Measurements from ENCODE around the gene LRRN4CL.
A peak's percentile ranks its signal among the peaks of the same experiment; 100 is the strongest.

Gene LRRN4CL

GRCh38 chr11:62709247-62710000 is 20.1 kb upstream of the LRRN4CL start:
- Histone ChIP-seq H3K36me3 (replicated peaks in 1 of 2; ENCODE audit: control insufficient read depth in 2 of 2, insufficient read depth in 2 of 2, low read length in 2 of 2) (peaks cover 25 to 67% of the 10 kb centered on the region in 2 donors), H4K8ac (ENCODE audit: low read depth, low read length) (peak overlapping the region; percentile 54)
- no CpG with 5 or more reads among the region's 47 CpGs for WGBS, 2 donors (ENCODE audit: extremely low coverage in 2 of 2, insufficient read length in 2 of 2, insufficient replicate concordance in 1 of 2)

GRCh38 chr11:62708793-62709192 is 19.5 kb upstream of the LRRN4CL start:
- no CpG with 5 or more reads among the region's 7 CpGs for WGBS, 2 donors (ENCODE audit: extremely low coverage in 2 of 2, insufficient read length in 2 of 2, insufficient replicate concordance in 1 of 2)
- Histone ChIP-seq H2BK5ac (ENCODE audit: low read length) (peak overlapping the region; percentile 85), H3K18ac (ENCODE audit: low read length) (no peak overlapping the region), H4K91ac (ENCODE audit: low read depth, low read length, poor library complexity) (no peak overlapping the region), H3K79me1 (ENCODE audit: low read depth, low read length) (no peaks in the 10 kb centered on the region), H2BK15ac (ENCODE audit: low read length) (no peak overlapping the region), H3K27me3 (ENCODE audit: control insufficient read depth in 3 of 3, insufficient read depth in 3 of 3, low read depth in 1 of 3, low read length in 3 of 3) (no peaks in the 10 kb centered on the region), H3K36me3 (replicated peaks in 1 of 2; ENCODE audit: control insufficient read depth in 2 of 2, insufficient read depth in 2 of 2, low read length in 2 of 2) (peaks cover 20 to 61% of the 10 kb centered on the region in 2 donors), H2BK12ac (ENCODE audit: low read length) (no peak overlapping the region), H3K27ac (replicated peaks; ENCODE audit: low read length) (peak overlapping the region; percentile 62), H3K23ac (ENCODE audit: low read depth, low read length, poor library complexity) (no peak overlapping the region), H2AFZ (ENCODE audit: low read length) (no peak overlapping the region), H3K4ac (ENCODE audit: low read length) (no peak overlapping the region), H3K9me3 (replicated peaks in 1 of 2; ENCODE audit: control insufficient read depth in 2 of 2, insufficient read depth in 1 of 2, low read depth in 1 of 2, low read length in 2 of 2) (no peaks in the 10 kb centered on the region), H3K9ac (ENCODE audit: low read depth, low read length, poor library complexity) (peak overlapping the region; percentile 74), H3K4me2 (ENCODE audit: insufficient read depth, low read length, poor library complexity, severe bottlenecking) (peak overlapping the region; percentile 60), H3K4me3 (ENCODE audit: low read length in 2 of 2) (peak overlapping the region in 1 of 2 donors; percentile 77), H2AK5ac (ENCODE audit: low read depth, low read length) (peak overlapping the region; percentile 36), H4K8ac (ENCODE audit: low read depth, low read length) (no peak overlapping the region), H3K4me1 (ENCODE audit: control insufficient read depth in 2 of 2, insufficient read depth in 1 of 2, low read depth in 1 of 2, low read length in 2 of 2) (peaks cover 23 to 31% of the 10 kb centered on the region in 2 donors), H2BK120ac (ENCODE audit: low read depth, low read length) (peak overlapping the region; percentile 2), H3K14ac (ENCODE audit: low read length) (no peak overlapping the region)
- no peak for DNase-seq (ENCODE audit: low spot score)

More at GRCh38 chr11:62709247-62710000, 20.1 kb upstream of the LRRN4CL start:
- peaks cover 23 to 31% of the 10 kb centered on the region in 2 donors for H3K4me1 ChIP-seq (ENCODE audit: control insufficient read depth in 2 of 2, insufficient read depth in 1 of 2, low read depth in 1 of 2, low read length in 2 of 2)
- peak overlapping the region; percentile 84 for H3K18ac ChIP-seq (ENCODE audit: low read length)
- H2BK5ac ChIP-seq (ENCODE audit: low read length) = no peak overlapping the region
- H2BK12ac ChIP-seq (ENCODE audit: low read length) = no peak overlapping the region
- H3K4me3 ChIP-seq (ENCODE audit: low read length in 2 of 2) = peak overlapping the region; percentile 29 to 77
- H4K91ac ChIP-seq (ENCODE audit: low read depth, low read length, poor library complexity) = peak overlapping the region; percentile 30
- H3K9me3 ChIP-seq (replicated peaks in 1 of 2; ENCODE audit: control insufficient read depth in 2 of 2, insufficient read depth in 1 of 2, low read depth in 1 of 2, low read length in 2 of 2) = no peaks in the 10 kb centered on the region
- H3K14ac ChIP-seq (ENCODE audit: low read length) = no peak overlapping the region
- H2AFZ ChIP-seq (ENCODE audit: low read length) = peak overlapping the region; percentile 81
- H3K23ac ChIP-seq (ENCODE audit: low read depth, low read length, poor library complexity) = no peak overlapping the region
- H2BK120ac ChIP-seq (ENCODE audit: low read depth, low read length) = no peak overlapping the region
- H2BK15ac ChIP-seq (ENCODE audit: low read length) = no peak overlapping the region
- H3K27me3 ChIP-seq (ENCODE audit: control insufficient read depth in 3 of 3, insufficient read depth in 3 of 3, low read depth in 1 of 3, low read length in 3 of 3) = no peaks in the 10 kb centered on the region
- H3K79me1 ChIP-seq (ENCODE audit: low read depth, low read length) = no peaks in the 10 kb centered on the region
- no peak overlapping the region for H3K9ac ChIP-seq (ENCODE audit: low read depth, low read length, poor library complexity)
- no peak overlapping the region for H3K4ac ChIP-seq (ENCODE audit: low read length)
- no peak overlapping the region for H2AK5ac ChIP-seq (ENCODE audit: low read depth, low read length)
- H3K4me2 ChIP-seq (ENCODE audit: insufficient read depth, low read length, poor library complexity, severe bottlenecking) = peak overlapping the region; percentile 64
- H3K27ac ChIP-seq (replicated peaks; ENCODE audit: low read length) = peak overlapping the region; percentile 85
- DNase-seq (ENCODE audit: low spot score) = peak; percentile 95

GRCh38 chr11:62708392-62708791 is 19.1 kb upstream of the LRRN4CL start:
- Histone ChIP-seq H3K4ac (ENCODE audit: low read length) (no peak overlapping the region), H4K8ac (ENCODE audit: low read depth, low read length) (no peak overlapping the region), H3K4me1 (ENCODE audit: control insufficient read depth in 2 of 2, insufficient read depth in 1 of 2, low read depth in 1 of 2, low read length in 2 of 2) (peaks cover 23 to 31% of the 10 kb centered on the region in 2 donors), H3K18ac (ENCODE audit: low read length) (no peak overlapping the region), H3K23ac (ENCODE audit: low read depth, low read length, poor library complexity) (no peak overlapping the region), H3K4me3 (ENCODE audit: low read length in 2 of 2) (no peak overlapping the region), H2BK5ac (ENCODE audit: low read length) (peak overlapping the region; percentile 85), H2BK120ac (ENCODE audit: low read depth, low read length) (peak overlapping the region; percentile 2), H3K9me3 (replicated peaks in 1 of 2; ENCODE audit: control insufficient read depth in 2 of 2, insufficient read depth in 1 of 2, low read depth in 1 of 2, low read length in 2 of 2) (no peaks in the 10 kb centered on the region), H3K36me3 (replicated peaks in 1 of 2; ENCODE audit: control insufficient read depth in 2 of 2, insufficient read depth in 2 of 2, low read length in 2 of 2) (peaks cover 16 to 60% of the 10 kb centered on the region in 2 donors), H3K27ac (replicated peaks; ENCODE audit: low read length) (no peak overlapping the region), H3K9ac (ENCODE audit: low read depth, low read length, poor library complexity) (no peak overlapping the region), H2BK15ac (ENCODE audit: low read length) (peak overlapping the region; percentile 20), H2BK12ac (ENCODE audit: low read length) (peak overlapping the region; percentile 26), H3K4me2 (ENCODE audit: insufficient read depth, low read length, poor library complexity, severe bottlenecking) (peak overlapping the region; percentile 60), H3K27me3 (ENCODE audit: control insufficient read depth in 3 of 3, insufficient read depth in 3 of 3, low read depth in 1 of 3, low read length in 3 of 3) (no peaks in the 10 kb centered on the region), H3K79me1 (ENCODE audit: low read depth, low read length) (no peaks in the 10 kb centered on the region), H4K91ac (ENCODE audit: low read depth, low read length, poor library complexity) (no peak overlapping the region), H2AFZ (ENCODE audit: low read length) (no peak overlapping the region), H2AK5ac (ENCODE audit: low read depth, low read length) (peak overlapping the region; percentile 36), H3K14ac (ENCODE audit: low read length) (no peak overlapping the region)
- DNase-seq (ENCODE audit: low spot score) = no peak
- WGBS, 2 donors (ENCODE audit: extremely low coverage in 2 of 2, insufficient read length in 2 of 2, insufficient replicate concordance in 1 of 2) = no CpG with 5 or more reads among the region's 5 CpGs

- Histone ChIP-seq H2BK15ac (ENCODE audit: low read length) (peak within 1 kb of the TSS; percentile 38), H3K79me1 (ENCODE audit: low read depth, low read length) (no peaks in the 10 kb centered on the region), H3K4me2 (ENCODE audit: insufficient read depth, low read length, poor library complexity, severe bottlenecking) (peak within 1 kb of the TSS; percentile 94), H2BK5ac (ENCODE audit: low read length) (peak within 1 kb of the TSS; percentile 94), H3K14ac (ENCODE audit: low read length) (peak within 1 kb of the TSS; percentile 43), H2BK12ac (ENCODE audit: low read length) (peak within 1 kb of the TSS; percentile 76), H3K23ac (ENCODE audit: low read depth, low read length, poor library complexity) (peak within 1 kb of the TSS; percentile 90), H3K9ac (ENCODE audit: low read depth, low read length, poor library complexity) (peak within 1 kb of the TSS; percentile 86), H3K4me3 (ENCODE audit: low read length in 2 of 2) (peak within 1 kb of the TSS; percentile 70 to 73), H3K4ac (ENCODE audit: low read length) (peak within 1 kb of the TSS; percentile 97), H3K27ac (replicated peaks; ENCODE audit: low read length) (peak within 1 kb of the TSS; percentile 92), H2AK5ac (ENCODE audit: low read depth, low read length) (peak within 1 kb of the TSS; percentile 88), H3K9me3 (replicated peaks in 1 of 2; ENCODE audit: control insufficient read depth in 2 of 2, insufficient read depth in 1 of 2, low read depth in 1 of 2, low read length in 2 of 2) (no peaks in the 10 kb centered on the region), H3K27me3 (ENCODE audit: control insufficient read depth in 3 of 3, insufficient read depth in 3 of 3, low read depth in 1 of 3, low read length in 3 of 3) (no peaks in the 10 kb centered on the region), H2BK120ac (ENCODE audit: low read depth, low read length) (peak within 1 kb of the TSS; percentile 18), H3K4me1 (ENCODE audit: control insufficient read depth in 2 of 2, insufficient read depth in 1 of 2, low read depth in 1 of 2, low read length in 2 of 2) (peaks cover 23 to 31% of the 10 kb centered on the region in 2 donors), H4K91ac (ENCODE audit: low read depth, low read length, poor library complexity) (no peak within 1 kb of the TSS), H2AFZ (ENCODE audit: low read length) (peak within 1 kb of the TSS; percentile 77), H3K18ac (ENCODE audit: low read length) (peak within 1 kb of the TSS; percentile 98), H3K36me3 (replicated peaks in 1 of 2; ENCODE audit: control insufficient read depth in 2 of 2, insufficient read depth in 2 of 2, low read length in 2 of 2) (peaks cover 12 to 57% of the 10 kb centered on the region in 2 donors), H4K8ac (ENCODE audit: low read depth, low read length) (no peak within 1 kb of the TSS)
- peak; percentile 79 for DNase-seq (ENCODE audit: low spot score)
- WGBS, 2 donors (ENCODE audit: extremely low coverage in 2 of 2, insufficient read length in 2 of 2, insufficient replicate concordance in 1 of 2) = no CpG with 5 or more reads among the region's 10 CpGs
Measured at GRCh38 chr11:62707277-62707861, 18.0 kb upstream of the LRRN4CL start, which contains the start of the genes BSCL2 and GNG3. TSS of gene BSCL2 (minus strand) at chr11:62707424. CDS start at chr11:62707195, 229 bp downstream. TSS of gene GNG3 (plus strand) at chr11:62707676. CDS start at chr11:62708296, 620 bp downstream.
